DMS53 (cell line): ENCODE data around the gene SNAP29.
"Not testable (repeated sequence)": the region's sequence is repeated elsewhere in the genome, so short reads cannot be mapped to it uniquely, and the experiment has no call there.

Experiments
- DNase-seq: peaks from one replicate; lab custom pipeline; 2025; lab: John Stamatoyannopoulos, UW

SNAP29 gene

DNA sequence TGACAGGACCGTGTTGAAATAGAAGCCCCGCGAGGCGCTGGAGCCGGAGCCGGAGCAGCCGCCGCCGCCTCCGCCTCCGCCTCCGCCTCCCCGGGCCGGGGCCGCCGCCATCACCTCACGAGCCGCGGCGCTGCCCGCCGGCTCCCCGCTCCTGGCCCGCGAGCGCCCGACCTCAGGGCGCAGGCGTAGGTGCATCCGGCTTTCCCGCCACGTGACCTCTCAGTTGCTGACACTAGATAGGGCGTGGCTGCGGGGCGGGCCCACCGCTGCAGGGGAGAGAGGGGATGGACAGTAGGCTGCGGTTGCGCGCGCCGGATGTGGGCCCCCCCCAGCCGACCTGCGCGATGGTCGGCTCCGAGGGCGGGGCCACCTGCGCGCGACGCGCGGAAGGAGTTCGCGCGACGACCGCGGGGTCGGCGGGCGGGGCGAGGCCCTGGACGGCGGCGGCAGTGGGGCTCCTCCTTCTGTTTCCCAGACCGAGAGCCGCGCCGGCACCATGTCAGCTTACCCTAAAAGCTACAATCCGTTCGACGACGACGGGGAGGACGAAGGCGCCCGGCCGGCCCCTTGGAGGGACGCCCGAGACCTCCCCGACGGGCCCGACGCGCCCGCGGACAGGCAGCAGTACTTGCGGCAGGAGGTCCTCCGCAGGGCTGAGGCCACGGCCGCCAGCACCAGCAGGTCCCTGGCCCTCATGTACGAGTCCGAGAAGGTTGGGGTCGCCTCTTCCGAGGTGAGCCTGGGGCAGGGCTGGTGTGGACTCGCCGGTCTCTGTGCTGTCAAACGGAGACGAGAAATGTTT is at the start of gene SNAP29, which contains the start of gene PI4KA:
SNAP29 (plus strand) TSS at position 393 of the 802 bp plus-strand sequence; CDS start at position 497, 104 bp downstream.
PI4KA (minus strand) TSS at position 197 of the 802 bp plus-strand sequence; CDS start at position 111, 86 bp downstream.
- peak; percentile 93 for DNase-seq

- DNase-seq: no peak
Observed at GRCh38 chr22:20809538-20810185, 49.1 kb upstream of the SNAP29 start.

DNA sequence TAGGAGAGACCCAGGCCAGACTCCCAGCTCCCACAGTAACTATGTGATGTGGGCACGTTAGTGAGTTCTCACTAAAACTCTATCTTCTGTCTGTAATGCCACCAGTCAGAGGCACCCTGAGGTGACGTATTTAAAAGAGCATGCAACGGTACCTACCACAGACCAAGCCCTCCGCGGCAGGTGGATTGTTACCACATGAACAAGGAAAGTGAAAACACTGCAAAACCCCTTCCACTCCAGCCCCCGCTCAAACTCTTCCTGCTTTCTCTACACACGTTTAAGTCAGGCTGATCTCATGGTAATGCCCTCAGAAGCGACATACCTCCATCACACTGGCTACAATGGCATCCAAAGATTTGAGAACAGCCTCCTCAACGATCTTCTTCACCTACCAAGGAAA is 48.2 kb upstream of the SNAP29 start:
- DNase-seq: no peak

DNA sequence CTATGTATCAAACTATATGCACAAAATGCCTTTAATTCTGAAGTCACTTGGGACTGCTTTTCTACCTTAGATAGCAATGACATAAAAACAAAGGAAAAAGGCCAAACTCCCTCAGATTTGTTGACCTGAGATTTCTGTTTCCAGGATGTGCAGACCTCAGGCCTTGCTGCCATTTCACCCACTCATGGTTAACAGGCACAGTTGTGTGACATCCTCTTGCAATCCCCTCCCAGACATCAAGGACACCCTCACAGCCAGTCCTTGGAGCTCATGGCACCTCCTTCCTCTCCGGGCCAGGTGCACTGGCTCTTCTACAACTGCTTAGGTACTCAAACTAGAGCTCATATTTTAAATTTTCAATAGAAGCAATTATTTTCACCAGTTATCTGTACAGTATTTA is 47.6 kb upstream of the SNAP29 start:
- no peak for DNase-seq

- DNase-seq: no peak
Observed at GRCh38 chr22:20811971-20812660, 46.7 kb upstream of the SNAP29 start.

DNA sequence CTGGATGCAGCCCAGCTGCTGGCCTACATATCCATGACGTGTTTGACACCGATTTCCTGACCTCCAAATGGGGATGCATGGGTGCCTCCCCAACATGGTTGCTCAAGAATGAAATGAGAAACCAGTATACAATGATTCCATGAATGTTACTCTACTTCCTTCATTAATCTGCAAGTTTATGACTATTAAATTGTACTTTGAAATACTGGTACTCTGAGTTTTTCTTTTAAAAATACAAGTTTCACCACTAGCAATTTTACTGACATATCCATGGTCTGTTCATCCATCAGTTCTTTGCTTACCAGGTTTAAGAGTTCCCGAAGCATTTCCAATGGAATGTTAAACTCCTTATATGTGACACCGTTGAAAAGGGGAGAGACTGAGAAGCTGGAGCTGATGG is 45.8 kb upstream of the SNAP29 start:
- no peak for DNase-seq

DNA sequence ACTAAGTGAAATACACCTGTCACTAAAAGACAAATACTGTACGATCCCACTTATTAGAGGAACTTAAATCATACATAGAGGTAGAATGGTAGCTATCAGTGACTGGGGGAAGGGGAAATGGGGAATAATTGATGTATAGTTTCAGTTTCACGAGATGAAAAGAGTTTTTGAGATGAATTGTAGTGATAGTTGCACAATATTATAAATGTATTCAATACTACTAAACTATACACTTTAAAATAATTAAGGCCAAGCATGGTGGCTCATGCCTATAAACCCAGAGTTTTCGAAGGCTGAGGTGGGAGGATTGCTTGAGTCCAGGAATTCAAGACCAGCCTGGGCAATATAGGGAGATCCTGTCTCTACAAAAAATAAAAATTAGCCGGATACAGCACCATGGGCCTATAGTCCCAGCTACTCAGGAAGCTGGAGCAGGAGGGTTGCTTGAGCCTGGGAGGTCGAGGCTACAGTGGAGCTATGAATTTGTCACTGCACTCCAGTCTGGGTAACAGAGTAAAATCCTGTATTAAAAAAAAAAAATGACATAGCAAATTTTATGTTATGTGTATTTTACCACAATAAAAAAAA is 44.5 kb upstream of the SNAP29 start:
- no peak for DNase-seq

- DNase-seq: no peak
Observed at GRCh38 chr22:20815477-20816050, 43.2 kb upstream of the SNAP29 start.

DNA sequence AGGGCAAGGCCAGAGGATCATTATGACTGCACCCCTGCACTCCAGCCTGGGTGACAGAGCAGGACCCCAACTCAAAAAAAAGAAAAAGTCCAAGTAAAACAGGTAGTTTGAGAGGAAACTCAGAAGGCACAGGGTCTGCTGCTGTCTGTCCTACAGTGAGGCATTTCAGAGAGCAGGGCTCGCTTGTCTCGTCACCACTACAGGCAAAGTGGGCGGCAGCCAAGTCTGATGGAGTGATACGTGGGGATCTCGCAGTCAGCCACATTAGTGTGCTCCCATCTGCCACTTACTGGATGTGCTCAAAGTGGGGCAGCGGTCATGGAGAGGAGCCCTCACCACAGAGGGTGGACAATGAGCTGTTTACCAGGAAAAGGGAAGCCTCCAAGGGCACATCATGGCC is 42.2 kb upstream of the SNAP29 start:
- no peak for DNase-seq

DNA sequence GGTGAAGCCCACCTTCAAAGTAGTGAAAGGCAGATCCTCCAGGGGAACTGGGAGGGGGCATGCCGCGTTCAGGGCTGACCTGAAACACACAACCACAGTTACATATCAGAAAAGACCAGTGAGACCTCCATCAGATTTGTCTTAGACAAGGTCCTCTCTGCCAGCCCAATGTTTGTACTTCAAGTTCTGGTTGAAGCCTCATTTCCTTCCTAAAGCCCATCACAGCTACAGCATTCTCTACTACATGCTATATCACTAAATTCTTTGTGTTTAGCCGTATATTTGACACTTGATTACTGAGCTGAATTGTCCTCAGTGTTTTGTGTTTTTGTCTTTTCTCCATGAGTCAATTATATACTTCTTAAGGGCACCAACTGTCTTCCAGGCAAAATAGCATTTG is 40.3 kb upstream of the SNAP29 start:
- DNase-seq: no peak

DNA sequence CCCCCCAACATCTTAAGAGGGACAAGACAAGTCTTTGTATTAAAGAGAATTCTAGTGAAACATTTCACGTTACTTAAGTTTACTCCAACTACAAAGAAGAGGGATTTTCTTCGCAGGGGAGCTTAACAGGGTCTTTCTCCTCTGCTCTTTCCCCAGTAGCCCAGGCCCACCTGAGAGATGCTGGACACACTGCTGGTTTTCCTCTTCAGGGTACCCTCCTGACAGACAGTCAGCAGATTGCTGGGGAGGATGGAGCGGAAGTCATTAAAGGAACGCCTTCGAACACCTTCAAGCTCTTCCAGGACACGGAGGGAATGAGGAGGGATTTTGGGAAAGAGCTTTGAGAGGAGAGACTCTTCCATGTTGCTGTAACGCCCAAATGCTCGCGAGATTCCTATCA is 39.3 kb upstream of the SNAP29 start:
- DNase-seq: no peak

GRCh38 chr22:20821717-20822239 is 37.0 kb upstream of the SNAP29 start:
- DNase-seq: not testable (repeated sequence)

DNA sequence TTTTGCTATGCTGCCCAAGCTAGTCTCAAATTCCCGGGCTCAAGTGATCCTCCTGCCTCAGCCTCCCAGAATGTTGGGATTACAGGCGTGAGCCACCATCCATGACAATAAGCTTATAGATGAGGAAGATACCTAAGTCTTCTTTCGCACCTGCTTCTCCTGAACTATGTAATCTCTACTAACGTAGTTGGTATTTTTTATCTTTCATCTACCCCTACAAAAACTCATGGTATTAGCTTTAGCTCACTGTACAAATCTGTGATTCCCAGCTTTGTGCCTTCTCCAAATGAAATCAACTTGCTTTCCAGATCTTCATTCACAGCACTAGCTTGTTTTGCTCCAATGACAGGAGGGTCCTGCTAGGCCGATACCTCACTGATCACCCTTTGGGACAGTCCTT is 36.6 kb upstream of the SNAP29 start:
- DNase-seq: no peak

- DNase-seq: no peak
Observed at GRCh38 chr22:20823264-20823663, 35.5 kb upstream of the SNAP29 start.

DNA sequence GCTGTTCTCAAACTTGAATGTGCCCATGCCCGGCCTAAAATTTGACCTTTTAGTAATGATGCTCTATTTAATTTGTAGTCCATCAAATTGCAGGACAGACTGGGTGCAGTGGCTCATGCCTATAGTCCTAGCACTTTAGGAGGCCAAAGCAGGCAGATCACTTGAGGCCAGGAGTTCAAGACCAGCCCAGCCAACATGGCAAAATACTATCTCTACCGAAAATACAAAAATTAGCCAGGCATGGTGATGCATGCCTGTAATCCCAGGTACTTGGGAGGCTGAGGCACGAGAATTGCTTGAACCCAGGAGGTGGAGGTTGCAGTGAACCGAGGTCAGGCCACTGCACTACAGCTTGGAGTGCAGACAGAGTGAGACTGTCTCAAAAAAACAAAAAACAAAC is 33.6 kb upstream of the SNAP29 start:
- not testable (repeated sequence) for DNase-seq

GRCh38 chr22:20825624-20826023 is 33.2 kb upstream of the SNAP29 start:
- DNase-seq: no peak

DNA sequence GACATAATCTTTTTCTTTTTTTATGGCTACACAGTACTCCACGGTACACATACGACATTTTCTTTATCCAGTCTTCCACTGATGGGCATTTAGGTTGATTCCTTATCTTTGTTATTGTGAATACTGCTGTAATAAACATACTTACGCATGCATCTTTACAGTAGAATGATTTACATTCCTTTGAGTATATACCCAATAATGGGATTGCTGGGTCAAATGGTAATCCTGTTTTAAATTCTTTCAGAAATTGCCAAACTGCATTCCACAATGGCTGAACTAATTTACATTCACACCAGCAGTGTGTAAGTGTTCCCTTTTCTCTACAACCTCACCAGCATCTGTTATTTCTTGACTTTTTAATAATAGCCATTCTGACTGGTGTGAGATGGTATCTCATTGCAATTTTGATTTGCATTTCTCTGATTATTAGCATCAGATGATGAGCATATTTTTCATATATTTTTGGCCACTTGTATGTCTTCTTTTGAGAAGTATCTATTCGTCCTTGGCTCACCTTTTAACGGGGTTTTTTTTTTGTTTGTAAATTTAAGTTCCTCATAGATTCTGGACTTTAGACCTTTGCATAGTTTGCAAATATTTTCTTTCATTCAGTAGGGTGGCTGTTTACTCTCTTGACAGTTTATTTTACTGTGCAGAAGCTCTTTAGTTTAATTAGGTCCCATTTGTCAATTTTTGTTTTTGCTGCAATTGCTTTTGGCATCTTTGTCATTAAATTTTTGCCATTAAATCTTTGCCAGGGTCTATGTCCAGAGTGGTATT is 32.2 kb upstream of the SNAP29 start:
- DNase-seq: not testable (repeated sequence)

DNA sequence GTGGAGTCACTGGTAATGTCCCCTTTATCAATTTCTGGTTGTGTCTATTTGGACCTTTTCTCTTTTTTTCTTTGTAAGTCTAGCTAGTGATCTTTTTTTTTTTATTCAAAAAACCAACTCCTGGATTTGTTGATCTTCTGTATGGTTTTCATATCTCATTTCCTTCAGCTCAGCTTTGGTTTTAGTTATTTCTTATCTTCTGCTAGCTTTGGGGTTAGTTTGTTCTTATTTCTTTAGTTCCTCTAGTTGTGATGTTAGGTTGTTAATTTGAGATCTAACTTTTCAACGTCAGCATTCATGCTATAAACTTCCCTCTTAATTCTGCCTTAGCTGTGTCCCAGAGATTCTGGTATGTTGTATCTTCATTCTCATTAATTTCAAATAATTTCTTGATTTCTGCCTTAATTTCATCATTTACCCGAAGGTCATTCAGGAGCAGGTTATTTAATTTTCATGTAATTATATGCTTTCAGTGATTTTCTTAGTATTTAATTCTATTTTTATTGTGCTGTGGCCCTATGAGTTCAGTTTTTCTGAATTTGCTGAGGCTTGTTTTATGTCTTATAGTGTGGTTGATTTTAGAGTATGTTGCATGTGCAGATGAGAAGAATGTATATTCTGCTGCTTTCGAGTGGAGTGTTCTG is 29.2 kb upstream of the SNAP29 start:
- DNase-seq: no peak

DNA sequence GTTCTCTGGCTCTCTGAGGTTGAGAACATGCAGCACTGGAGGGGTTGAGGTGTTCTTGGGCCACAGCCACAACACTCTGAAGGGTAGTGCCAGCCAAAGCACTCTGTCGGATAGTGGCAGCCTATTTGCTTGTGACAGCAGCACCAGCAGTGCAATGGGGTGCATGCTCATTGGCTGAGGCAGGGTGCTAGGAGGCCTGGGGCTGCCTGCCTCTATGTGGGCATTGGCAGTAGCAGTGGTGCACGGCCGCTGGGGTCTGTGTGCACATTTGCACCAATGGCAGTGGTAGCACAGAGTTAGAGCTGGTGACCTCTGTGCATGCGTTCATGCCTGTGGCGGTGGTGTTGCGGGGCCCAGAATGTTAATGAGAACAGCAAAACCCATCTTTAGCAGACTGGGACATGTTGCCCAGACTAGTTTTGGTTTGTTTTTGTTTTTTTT is 25.6 kb upstream of the SNAP29 start:
- DNase-seq: no peak

DNA sequence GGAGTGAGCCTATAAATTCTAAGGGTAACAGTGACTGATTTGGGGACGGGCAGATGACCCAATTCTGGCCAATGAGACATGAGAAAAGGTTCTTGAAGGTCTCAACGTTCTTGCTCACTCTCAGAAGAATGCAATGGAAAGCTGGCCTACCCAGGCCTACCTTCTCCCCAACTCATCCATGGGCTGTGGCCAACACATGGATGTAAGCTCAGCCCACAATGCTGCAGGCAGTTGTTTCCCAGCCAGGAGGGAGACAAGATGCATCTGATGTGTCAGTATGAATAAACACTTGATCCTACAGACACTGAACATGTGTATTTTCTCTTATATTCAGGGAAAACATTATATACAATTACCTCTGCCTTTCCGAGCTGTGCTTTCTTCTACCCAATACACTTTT is 24.6 kb upstream of the SNAP29 start:
- DNase-seq: no peak
